ENCODE results near the gene CFAP210. TPM values are rescaled to one million over a fixed set of nuclear protein-coding genes. Genes with fewer than 3 reads are reported as not detected.

Gene CFAP210
- total and polyA plus RNA-seq, 9 of the 15 experiments (the other 6 are each of a cell fraction or from before 2014, with no cell fraction given): 0.75 to 3.6 (median 1.3) TPM

DNA sequence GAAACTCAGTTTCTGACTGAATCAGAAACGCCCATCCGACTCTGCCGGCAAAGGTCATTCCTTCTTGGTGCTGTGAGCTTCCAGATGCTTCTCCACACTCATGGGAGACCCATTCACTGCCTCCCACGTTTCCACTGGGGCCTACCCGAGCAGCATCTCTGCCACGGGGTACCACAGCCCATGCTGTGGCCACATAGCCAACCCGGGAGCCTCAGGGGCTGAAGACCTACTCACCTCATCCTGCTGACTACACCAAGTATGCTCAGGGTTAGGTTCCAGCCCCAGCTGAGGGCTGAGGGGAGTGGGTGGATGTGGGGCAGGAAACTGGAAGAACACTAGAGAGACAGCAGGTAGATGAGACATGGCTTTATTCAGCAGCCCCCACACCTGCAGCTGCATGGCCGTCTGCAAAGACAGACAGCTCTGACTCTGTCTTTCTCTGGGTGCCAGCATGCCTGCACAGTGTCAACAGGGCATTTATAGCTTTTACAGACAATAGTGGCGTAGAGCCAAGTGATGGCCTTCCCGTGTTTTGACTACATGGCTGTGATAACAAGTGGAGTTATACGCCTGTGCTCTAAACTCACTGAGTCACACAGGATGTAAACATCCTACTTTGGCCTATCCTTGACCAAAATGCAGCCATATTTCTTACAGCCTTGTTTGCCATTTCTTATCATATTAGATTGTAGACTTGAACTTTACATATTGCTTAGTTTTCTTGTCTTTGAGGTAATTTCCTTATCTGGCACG lies 22.9 kb upstream of the CFAP210 start:
- H3K9me3 ChIP-seq (replicated peaks; ENCODE audit: control insufficient read depth, insufficient read depth, low read depth, low read length): no peaks in the 10 kb centered on the region
- intact Hi-C loops (cut with micrococcal nuclease): no loop called here
- no peaks in the 10 kb centered on the region for H3K36me3 ChIP-seq (ENCODE audit: control insufficient read depth, insufficient read depth, low read length)
- ATAC-seq (no peak; the same call in 2 of the 3 replicates), FAIRE-seq (peak; percentile 64), DNase-seq (ENCODE audit: extremely low read depth in 1 of 4, low spot score in 3 of 4) (peak in 1 of 4 experiments; percentile 72)
- no peaks in the 10 kb centered on the region for H4K20me1 ChIP-seq (replicated peaks; ENCODE audit: control insufficient read depth, insufficient read depth, low read length)
- peaks cover 18 to 41% of the 10 kb centered on the region in 2 experiments for H3K4me1 ChIP-seq (replicated peaks in 1 of 2; ENCODE audit: control insufficient read depth in 2 of 2, insufficient read depth in 2 of 2, low read length in 2 of 2)
- H3K9ac ChIP-seq (ENCODE audit: insufficient read depth in 1 of 2, low read depth in 2 of 2, low read length in 2 of 2): peak overlapping the region in 1 of 2 experiments; percentile 62; a peak in 2 of 4 replicates
- ChIA-PET POLR2A (interaction anchor here (0.7 to 4.7 kb wide), 6 partner anchors 9 to 112 kb away, joined by 3 to 60 read pairs (median 13); partner anchors contain the start of gene KLHL23), CTCF (ENCODE audit: low intra/inter-chr PET ratio) (no interaction called here)
- H2AFZ ChIP-seq (ENCODE audit: low read depth, low read length): peak overlapping the region; percentile 57
- H3K79me2 ChIP-seq (ENCODE audit: control insufficient read depth, insufficient read depth, low read length): no peaks in the 10 kb centered on the region
- H3K27ac ChIP-seq (ENCODE audit: extremely low read depth, low read depth, low read length): no peak overlapping the region
- WGBS (ENCODE audit: insufficient coverage, low coverage, missing lambda C conversion rate): 32% methylated on average over 12 of the region's 12 CpGs
- BruUV-seq (replicated peaks): no TSS peak
- no peak overlapping the region for H3K4me3 ChIP-seq
- H3K4me2 ChIP-seq (ENCODE audit: insufficient read depth, low read length): peak overlapping the region; percentile 71
- H3K9me1 ChIP-seq (ENCODE audit: control insufficient read depth, insufficient read depth, low read length): no peaks in the 10 kb centered on the region
- in situ Hi-C loops (cut with MboI): no loop called here
- H3K27me3 ChIP-seq (ENCODE audit: control insufficient read depth in 2 of 2, insufficient read depth in 2 of 2, low read length in 2 of 2): no peaks in the 10 kb centered on the region
- no peak for TF ChIP-seq AFF1 (IDR thresholded peaks at IDR 0.05; ENCODE audit: low read depth in 1 of 2, partially characterized antibody in 2 of 2)
- no peak for TF ChIP-seq NBN (IDR thresholded peaks at IDR 0.05; ENCODE audit: low read depth)
- peak; percentile 57 for TF ChIP-seq NFE2 (IDR thresholded peaks at IDR 0.05; ENCODE audit: low read depth)
- TF ChIP-seq, protein P1, sequence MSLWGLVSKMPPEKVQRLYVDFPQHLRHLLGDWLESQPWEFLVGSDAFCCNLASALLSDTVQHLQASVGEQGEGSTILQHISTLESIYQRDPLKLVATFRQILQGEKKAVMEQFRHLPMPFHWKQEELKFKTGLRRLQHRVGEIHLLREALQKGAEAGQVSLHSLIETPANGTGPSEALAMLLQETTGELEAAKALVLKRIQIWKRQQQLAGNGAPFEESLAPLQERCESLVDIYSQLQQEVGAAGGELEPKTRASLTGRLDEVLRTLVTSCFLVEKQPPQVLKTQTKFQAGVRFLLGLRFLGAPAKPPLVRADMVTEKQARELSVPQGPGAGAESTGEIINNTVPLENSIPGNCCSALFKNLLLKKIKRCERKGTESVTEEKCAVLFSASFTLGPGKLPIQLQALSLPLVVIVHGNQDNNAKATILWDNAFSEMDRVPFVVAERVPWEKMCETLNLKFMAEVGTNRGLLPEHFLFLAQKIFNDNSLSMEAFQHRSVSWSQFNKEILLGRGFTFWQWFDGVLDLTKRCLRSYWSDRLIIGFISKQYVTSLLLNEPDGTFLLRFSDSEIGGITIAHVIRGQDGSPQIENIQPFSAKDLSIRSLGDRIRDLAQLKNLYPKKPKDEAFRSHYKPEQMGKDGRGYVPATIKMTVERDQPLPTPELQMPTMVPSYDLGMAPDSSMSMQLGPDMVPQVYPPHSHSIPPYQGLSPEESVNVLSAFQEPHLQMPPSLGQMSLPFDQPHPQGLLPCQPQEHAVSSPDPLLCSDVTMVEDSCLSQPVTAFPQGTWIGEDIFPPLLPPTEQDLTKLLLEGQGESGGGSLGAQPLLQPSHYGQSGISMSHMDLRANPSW (CRISPR knock-in tag; IDR thresholded peaks at IDR 0.05): no peak
- no peak for TF ChIP-seq PRDM10 (IDR thresholded peaks at IDR 0.05; ENCODE audit: partially characterized antibody)
- TF ChIP-seq SAFB2 (IDR thresholded peaks at IDR 0.05; ENCODE audit: borderline replicate concordance, low read depth, low read length, severe bottlenecking): no peak
- TF ChIP-seq NFYB (IDR thresholded peaks at IDR 0.05; ENCODE audit: extremely low read depth, insufficient read length): no peak
- TF ChIP-seq CBX2 (IDR thresholded peaks at IDR 0.05; ENCODE audit: insufficient read depth, low read length, poor library complexity, severe bottlenecking): no peak
